H1 (cell line): Measurements from ENCODE around the gene USP6. TPM values are rescaled to one million over a fixed set of nuclear protein-coding genes. Genes with fewer than 3 reads are reported as not detected.

ENCODE experiments used
- CTBP2 ChIP-seq: IDR thresholded peaks from 2 replicates; pipeline ENCODE4 v1.7.0; 2011; ENCODE audit warnings: borderline replicate concordance, mild to moderate bottlenecking, moderate library complexity, mixed read lengths, low read length; ENCODE audit not compliant: insufficient read depth, insufficient read length
- NANOG ChIP-seq: IDR thresholded peaks from 2 replicates; pipeline ENCODE4 v1.6.1; 2011; ENCODE audit warnings: low read length, low read depth, mild to moderate bottlenecking, inconsistent platforms; ENCODE audit not compliant: insufficient read depth, poor library complexity, severe bottlenecking
- NRF1 ChIP-seq: IDR thresholded peaks from 2 replicates; pipeline ENCODE4 v1.6.1; 2011; ENCODE audit warnings: mild to moderate bottlenecking, low read depth, low read length, improper control_type of control experiment
- TCF12 ChIP-seq: IDR thresholded peaks from 2 replicates; pipeline ENCODE4 v1.6.1; 2011; ENCODE audit warnings: low read depth, mild to moderate bottlenecking, low read length
- polyA plus RNA-seq, 7 experiments: library from polyadenylated mRNA; depleted of rRNA in 3 of 7; stranded (reverse) in 5 of 7; unstranded in 2 of 7; fragments of >200 nt in 5 of 7; fragments of 200-250 nt in 2 of 7; gene quantifications; 1 replicate in 5 of 7; 2 replicates in 1 of 7; 4 replicates in 1 of 7; pipeline versions ENCODE4 v1.2.1 to v1.2.3, GENCODE V29; 2011 to 2013; ENCODE audit warnings: missing spikeins in 2 of 7, mixed read lengths in 2 of 7
- total RNA-seq: library from RNA; stranded (reverse); fragmentation: NEBNext Ultra II Directional; extraction: Animal tissue kit (Norgen Biotek cat#: 25700); gene quantifications from 2 replicates; pipeline ENCODE4 v1.2.1, GENCODE V29; 2021
- TF ChIP-seq, protein P1 (sequence below): fragments of 300-600 bp; sonication (generic); IDR thresholded peaks from 2 replicates; pipeline ENCODE4 v1.7.1; 2012; ENCODE audit warnings: low read length, moderate library complexity, mild to moderate bottlenecking, inconsistent platforms; ENCODE audit not compliant: insufficient replicate concordance

Gene USP6
- total and polyA plus RNA-seq, 2 of the 8 experiments (the other 6 are each of a cell fraction or from before 2014, with no cell fraction given), result 0.08 to 0.32 TPM

DNA sequence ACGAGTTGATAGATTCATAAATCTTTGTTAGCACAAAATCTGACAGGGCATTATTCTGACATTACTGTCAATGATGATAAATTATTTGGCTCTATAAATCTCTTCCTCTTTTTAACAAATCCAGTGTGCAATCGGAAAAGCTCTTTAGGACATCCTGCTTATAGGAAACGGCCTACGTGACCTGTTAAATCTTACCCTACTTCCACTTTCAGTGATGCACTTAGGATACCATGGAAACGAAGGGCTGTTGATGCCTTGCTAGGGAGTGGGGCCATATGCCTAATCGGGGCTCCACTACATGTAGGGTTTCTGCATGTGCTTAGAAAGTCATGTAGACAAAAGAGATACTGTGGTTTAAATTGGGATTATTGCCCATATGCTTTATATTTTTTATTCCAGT, 48.6 kb downstream of the USP6 start (continued):
- TF ChIP-seq, protein P1, sequence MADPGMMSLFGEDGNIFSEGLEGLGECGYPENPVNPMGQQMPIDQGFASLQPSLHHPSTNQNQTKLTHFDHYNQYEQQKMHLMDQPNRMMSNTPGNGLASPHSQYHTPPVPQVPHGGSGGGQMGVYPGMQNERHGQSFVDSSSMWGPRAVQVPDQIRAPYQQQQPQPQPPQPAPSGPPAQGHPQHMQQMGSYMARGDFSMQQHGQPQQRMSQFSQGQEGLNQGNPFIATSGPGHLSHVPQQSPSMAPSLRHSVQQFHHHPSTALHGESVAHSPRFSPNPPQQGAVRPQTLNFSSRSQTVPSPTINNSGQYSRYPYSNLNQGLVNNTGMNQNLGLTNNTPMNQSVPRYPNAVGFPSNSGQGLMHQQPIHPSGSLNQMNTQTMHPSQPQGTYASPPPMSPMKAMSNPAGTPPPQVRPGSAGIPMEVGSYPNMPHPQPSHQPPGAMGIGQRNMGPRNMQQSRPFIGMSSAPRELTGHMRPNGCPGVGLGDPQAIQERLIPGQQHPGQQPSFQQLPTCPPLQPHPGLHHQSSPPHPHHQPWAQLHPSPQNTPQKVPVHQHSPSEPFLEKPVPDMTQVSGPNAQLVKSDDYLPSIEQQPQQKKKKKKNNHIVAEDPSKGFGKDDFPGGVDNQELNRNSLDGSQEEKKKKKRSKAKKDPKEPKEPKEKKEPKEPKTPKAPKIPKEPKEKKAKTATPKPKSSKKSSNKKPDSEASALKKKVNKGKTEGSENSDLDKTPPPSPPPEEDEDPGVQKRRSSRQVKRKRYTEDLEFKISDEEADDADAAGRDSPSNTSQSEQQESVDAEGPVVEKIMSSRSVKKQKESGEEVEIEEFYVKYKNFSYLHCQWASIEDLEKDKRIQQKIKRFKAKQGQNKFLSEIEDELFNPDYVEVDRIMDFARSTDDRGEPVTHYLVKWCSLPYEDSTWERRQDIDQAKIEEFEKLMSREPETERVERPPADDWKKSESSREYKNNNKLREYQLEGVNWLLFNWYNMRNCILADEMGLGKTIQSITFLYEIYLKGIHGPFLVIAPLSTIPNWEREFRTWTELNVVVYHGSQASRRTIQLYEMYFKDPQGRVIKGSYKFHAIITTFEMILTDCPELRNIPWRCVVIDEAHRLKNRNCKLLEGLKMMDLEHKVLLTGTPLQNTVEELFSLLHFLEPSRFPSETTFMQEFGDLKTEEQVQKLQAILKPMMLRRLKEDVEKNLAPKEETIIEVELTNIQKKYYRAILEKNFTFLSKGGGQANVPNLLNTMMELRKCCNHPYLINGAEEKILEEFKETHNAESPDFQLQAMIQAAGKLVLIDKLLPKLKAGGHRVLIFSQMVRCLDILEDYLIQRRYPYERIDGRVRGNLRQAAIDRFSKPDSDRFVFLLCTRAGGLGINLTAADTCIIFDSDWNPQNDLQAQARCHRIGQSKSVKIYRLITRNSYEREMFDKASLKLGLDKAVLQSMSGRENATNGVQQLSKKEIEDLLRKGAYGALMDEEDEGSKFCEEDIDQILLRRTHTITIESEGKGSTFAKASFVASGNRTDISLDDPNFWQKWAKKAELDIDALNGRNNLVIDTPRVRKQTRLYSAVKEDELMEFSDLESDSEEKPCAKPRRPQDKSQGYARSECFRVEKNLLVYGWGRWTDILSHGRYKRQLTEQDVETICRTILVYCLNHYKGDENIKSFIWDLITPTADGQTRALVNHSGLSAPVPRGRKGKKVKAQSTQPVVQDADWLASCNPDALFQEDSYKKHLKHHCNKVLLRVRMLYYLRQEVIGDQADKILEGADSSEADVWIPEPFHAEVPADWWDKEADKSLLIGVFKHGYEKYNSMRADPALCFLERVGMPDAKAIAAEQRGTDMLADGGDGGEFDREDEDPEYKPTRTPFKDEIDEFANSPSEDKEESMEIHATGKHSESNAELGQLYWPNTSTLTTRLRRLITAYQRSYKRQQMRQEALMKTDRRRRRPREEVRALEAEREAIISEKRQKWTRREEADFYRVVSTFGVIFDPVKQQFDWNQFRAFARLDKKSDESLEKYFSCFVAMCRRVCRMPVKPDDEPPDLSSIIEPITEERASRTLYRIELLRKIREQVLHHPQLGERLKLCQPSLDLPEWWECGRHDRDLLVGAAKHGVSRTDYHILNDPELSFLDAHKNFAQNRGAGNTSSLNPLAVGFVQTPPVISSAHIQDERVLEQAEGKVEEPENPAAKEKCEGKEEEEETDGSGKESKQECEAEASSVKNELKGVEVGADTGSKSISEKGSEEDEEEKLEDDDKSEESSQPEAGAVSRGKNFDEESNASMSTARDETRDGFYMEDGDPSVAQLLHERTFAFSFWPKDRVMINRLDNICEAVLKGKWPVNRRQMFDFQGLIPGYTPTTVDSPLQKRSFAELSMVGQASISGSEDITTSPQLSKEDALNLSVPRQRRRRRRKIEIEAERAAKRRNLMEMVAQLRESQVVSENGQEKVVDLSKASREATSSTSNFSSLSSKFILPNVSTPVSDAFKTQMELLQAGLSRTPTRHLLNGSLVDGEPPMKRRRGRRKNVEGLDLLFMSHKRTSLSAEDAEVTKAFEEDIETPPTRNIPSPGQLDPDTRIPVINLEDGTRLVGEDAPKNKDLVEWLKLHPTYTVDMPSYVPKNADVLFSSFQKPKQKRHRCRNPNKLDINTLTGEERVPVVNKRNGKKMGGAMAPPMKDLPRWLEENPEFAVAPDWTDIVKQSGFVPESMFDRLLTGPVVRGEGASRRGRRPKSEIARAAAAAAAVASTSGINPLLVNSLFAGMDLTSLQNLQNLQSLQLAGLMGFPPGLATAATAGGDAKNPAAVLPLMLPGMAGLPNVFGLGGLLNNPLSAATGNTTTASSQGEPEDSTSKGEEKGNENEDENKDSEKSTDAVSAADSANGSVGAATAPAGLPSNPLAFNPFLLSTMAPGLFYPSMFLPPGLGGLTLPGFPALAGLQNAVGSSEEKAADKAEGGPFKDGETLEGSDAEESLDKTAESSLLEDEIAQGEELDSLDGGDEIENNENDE, result no peak
- TF ChIP-seq NRF1, result no peak
- no peak for TF ChIP-seq CTBP2
- no peak for TF ChIP-seq NANOG
- no peak for TF ChIP-seq TCF12
